ENCODE results near the gene MSI1.

Gene MSI1

DNA sequence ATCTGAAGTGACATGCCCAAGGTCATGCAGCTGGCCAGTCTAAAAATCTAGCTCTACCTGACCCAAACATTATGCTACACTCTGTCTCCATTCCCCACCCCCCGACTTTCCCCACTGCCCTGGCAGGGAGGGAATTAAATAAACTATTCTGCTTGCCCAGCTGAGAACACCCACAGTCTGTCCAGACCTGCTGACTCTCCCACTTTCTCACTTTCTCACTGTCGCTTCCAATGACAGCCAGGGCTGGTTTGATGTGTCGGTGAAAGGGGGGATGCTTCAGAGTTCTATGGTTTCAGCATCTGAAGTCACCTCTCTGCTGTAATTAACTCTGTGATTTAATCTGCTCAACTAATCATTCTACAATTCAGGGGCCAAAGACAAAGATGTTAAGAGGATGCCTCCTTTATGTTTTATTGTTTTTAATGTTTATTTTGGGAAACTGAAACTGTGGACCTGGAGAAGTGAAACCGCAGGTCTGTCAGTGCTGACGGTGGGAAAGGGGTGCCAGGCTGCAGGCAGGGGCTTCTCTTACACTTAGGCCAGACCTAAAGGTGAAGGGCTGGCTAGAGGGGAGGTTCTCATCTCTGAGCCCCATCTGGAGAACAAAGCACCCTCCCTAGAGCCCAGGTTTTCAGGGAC, 8.1 kb upstream of the MSI1 start:
- no peak for DNase-seq

DNA sequence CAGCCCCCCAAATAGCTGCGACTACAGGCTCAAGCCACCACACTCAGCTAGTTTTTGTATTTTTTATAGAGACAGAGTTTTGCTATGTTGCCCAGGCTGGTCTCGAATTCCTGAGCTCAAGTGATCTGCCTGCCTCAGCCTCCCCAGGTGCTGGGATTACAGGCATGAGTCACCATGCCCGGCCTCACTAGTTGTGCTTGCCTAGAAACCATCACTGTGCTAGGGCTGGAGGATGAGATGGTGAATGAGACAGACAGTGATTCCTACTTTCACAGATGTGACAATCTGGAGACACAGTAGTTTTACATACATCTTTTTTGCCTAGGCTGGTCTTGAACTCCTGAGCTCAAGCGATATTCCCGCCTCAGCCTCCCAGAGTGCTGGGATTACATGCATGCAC, 7.5 kb upstream of the MSI1 start:
- no peak for DNase-seq

DNA sequence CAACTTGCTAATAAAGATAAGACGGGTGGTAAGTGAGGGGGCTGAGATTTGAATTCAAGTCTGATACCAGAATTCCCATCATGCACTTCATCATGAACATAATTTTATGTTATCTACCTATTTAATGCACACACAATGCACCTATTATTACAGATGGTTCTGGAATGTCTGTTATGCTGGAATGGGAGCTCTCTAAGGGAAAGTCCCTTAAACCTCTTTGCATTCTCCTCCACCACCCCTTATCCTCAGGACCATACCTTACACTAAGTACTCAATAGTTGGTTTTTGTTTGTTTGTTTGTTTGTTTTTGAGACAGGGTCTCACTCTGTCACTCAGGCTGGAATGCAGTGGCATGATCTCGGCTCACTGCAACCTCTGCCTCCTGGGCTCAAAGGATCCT, 7.0 kb upstream of the MSI1 start:
- DNase-seq: no peak

DNA sequence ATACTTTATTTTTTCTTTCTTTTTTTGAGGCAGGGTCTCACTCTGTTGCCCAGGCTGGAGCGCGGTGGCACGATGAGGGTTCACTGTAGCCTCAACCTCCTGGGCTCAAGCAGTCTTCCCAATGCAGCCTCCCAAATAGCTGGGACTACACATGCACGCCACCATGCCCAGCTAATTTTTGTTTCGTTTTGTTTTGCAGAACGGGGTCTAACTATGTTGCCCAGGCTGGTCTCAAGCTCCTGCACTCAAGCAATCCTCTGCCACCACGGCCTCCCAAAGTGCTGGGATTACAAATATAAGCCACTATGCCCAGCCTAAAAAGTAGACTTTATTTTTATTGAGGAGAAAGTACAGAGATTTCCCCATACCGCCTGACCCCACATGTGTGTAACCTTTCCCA, 4.7 kb upstream of the MSI1 start:
- DNase-seq: no peak

DNA sequence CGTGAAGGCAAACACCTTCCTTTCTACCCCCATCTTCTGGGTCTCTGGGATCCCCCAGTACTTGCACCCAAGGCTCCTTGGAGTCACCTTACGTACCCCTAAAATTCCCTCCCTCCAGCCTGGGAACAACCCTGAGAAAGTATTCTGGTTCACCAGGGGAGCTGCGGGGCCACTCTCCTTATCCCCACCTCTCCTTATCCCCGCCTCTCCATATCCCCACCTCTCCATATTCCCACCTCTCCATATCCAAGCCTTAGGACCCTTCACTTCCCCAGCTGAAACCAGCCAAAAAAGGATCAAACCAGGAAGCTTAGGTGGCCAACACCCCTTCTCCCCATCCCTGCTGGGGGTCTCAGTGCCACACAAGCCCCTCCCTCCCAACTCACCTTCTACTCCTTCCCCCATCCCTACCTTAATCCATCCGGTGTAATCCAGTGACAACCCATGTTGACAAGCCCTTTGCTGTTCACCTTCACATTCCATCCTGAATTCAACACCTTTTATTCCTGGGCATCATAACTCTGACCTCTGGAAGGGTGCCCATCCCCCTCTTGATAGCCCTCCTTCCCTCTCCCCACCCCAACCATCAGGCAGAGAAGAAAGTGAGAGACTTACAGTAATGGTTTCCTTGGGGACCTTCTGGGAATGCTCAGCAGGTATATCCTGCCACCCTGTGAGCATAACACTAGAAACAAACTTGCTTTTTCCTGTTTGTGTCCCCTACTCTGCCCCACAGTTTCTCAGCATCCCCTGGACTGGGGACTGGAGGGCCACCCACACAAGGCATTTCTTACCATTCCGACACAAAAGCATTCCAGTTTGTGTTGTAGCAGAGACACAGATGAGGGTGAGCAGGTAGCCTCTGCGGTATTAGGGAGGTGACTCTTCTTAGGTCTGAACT, 1.6 kb upstream of the MSI1 start:
- DNase-seq: no peak

DNA sequence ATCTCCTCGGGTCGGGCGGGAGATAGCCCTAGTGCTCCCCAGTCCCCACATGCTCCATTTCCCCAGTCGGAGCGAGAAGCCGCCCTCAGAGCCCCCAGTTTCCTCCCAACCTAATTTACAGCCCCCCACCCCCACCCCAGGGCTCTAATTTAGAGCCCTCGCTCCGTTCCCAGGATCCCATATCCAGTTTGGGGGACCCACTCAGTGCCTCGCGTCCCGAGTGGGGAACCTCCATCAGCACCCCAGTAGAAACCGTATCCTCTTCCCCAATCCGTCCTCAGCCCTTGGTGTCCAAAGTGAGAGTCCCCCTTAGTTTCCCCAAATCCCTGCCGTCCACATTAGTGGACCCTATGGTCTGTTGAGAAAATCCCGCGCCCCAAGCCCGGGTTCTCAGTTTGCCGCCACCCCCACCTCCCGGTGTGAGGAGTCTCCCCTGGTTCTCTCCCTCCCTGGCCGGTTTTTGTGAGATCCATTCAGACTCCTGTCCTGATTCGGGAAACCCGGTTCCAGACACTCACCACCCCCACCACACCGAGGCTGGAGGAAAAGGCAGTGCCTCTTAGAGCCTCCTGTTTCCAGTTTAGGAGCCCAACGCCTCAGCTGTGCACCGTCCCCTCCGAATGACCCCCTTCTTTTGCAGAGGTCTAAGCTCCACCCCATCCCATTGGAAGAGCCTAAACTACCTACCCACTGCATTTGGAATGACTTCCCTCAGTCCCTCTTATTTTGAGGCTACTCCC, 809 bp upstream of the MSI1 start:
- no peak for DNase-seq

DNA sequence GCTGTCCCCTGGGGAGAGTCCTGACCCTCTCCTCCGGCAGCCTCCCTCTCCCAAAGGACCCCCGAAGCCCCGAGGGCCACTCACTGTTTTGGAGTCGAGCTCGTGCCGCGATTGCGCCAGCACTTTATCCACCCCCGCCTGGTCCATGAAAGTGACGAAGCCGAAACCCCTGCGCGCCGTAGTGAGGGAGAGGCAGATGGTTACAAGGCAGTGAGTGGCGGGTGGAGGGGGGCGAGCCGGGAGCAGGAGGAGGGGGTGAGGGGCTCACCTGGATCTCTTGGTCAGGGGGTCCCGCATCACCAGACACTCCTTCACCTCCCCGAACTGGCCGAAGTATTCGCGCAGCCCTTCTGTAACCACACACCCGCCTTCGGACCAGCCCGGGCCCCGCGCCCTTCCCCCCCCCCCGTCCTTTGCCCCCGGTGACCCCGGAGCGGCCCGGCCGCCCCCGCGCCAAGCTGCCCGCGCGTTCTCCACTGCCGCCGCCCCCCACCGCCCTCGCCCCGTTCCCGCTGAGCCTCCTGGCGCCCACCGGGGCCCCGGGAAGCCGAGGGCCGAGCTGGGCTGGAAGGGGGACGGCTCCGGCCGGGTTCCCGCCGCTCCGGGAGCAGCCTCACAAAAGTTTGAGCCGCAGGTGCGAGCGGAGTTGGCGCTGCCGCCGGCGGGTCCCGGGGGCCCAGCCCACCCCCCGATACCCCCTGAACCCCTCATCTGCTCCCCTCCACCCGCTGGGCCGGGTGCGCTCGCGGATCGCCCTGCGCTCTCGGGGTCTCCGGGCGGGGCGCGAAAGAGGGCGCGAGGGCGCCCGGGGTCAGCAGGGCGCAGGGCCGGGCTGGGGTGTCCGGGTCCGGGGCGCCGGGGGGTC, 808 bp downstream of the MSI1 start:
- no peak for DNase-seq

DNA sequence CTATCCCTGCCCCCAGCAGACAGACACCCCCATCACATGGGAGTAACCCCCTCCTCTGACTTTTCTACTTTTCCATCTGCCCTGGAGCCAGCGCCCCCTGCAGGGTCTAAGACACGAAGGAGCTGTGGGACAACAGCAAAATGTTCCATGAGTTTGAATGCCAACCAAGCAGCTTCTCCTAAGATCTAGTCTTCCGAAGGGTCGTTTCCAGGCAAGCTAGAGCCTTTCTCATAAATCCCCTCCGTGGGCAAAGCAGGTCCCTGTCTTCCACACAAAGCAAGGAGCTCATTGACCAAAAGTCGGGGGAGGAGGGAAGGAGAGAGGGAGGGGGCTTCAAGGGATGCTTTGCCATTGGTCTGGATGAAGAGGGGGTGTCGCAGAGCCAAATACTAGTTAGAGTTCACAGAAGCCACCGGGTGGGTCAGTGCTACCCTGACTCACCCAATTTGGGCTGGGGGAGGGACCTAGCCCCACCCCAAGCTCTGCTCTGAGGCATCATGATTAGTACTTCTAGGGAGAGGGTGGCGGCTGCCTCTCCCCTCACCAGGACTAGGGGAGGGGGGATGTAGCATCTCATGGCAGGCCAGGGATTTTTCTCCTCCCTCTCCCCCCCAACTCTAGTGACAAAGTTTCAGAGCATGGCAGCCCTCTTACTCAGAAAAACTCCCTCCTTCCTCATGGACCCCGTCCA, 1.6 kb downstream of the MSI1 start:
- DNase-seq: no peak

DNA sequence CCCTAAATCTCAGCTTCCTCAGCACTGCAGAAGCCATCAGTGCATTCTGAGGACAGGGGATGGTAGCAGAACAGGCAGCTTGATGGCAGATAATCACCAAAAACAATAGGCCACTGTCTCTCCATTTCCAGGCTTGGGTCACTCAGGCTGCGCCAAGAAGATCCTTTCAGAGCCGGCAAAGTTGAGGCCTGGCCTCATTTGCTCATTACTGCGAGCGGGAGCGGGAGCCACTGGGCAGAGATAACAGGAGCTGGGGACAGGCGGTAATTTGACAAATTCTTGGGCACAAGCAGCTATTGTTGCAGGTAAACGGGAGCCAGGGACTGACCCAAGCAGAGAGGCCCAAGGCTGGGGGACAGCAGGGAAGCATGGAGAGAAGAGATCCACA, 2.1 kb downstream of the MSI1 start:
- no peak for DNase-seq

DNA sequence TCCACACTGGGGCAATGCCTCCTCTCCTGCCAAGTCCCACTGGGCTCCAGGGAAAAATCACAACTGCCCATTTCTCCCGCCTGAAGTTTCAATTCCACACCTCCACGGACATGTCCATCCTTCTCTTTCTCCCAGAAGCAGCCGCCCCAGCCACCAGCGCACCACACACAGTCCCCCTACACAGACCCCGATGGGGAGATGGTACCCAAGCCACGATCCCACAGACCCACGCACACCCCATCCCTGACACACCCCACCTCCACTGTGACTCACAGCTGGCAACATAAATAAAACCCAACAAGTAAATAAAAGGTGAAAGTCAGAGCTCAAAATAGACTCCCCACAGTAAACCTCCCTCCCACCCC, 2.6 kb downstream of the MSI1 start:
- DNase-seq: no peak

DNA sequence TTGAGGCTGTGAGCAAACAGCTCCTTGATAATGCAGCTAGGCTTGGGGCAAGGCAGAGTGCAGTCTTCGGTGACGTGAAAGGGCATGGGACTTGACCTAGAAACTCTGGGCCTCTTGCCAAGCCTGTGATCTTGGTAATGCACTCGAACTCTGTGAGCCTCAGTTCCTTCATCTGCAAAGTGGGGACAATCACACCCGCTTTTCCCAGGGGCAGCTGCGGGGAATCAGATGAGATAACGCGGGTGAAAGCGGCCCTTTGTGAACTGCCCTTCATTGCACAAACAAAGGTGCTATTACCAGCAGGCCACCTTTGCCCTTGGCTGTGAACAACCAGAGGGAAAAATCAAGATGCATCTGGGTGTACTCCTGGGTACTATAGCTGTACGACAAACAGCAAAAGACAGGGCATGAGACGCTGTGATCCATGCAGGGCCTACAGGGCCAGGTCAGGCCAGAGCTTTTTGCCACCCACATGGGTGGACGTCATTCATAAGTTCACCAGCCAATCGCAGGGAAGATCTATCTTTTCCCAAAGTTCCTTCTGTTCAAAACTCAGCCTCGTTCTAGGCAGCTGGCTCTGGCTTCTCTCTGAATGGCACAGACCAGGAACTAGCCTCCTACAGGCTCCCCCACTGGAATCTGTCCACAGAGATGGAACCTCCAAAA, 3.2 kb downstream of the MSI1 start:
- DNase-seq: no peak

DNA sequence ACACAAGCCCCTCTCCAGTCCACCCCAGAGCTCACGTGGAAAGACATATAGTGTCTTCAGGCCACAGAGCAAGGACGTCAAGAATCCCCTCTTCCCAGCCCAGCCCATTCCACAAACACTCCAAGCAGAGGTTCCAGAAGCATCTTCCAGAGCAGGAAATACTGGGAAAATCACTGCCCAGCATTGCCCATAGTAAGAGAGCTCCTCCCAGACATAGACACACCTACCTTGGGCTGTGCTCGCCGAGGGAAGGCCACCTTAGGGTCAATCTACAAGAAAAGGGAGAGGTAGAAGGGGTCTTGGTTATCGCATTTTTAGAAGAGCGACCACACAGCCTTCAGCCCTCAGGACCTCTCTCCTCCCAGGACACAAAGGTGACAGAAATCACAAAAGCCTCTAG, 4.5 kb downstream of the MSI1 start:
- DNase-seq: no peak

DNA sequence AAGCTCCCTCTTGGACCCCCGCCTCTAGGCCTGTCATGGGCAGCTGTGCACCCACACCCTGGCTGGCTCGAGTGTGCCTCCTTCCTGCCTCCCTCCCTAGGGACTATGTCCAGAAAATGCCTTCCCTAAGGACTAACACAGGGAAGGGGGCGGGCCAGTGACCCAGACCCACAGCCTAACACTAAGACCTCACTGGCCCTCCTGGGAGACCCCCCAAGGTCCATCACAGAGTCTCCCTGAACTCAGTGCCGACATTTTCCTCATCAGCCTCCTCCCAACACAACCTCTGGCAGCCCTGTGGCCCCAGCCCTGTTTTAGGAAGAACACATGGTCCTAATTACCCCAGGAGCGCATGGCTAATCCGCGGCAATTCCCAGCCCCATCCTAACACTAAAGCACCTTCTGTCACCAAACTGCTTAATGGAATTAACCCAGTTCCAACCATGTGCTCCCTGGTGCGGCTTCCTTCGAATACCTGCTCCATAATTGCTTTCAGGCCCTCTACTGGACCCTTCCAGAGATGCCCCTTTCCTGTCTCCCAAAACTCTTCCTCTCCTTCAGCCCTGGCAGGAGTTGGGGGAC, 5.6 kb downstream of the MSI1 start:
- no peak for DNase-seq

DNA sequence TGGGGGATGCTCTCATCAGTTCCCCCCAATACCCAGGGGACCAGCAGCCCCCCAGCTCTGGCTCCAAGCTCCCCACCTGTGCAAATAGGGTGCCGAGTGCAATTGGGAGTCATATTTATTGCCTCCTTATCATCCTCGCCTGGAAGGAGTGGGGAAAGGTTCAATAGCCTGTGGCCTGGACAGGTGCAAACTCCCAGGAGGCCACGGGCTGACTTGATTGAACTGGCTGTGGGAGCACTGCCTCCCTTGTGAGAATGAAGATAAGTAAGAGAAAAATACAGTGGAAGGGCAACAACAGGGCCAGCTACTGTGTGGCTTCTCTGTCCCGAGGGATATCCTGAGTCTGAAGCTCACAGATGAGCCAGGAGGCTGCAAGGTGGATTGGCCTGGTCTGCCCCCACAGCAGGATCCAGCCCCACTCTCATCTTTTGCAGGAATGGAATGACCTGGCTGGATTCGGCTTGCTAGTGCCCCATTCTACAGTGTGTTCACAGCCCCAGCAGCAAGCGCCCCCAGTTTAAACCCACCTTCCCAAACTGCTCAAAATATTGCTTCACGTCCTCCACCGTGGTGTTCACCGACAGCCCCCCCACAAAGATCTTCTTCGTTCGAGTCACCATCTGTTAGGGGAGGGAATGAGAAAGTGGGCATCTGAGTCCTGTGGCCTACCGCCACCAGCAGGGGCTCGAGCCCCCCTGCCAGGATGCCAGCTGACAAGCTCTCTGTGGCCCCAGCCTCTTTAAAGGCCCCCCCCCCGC, 6.3 kb downstream of the MSI1 start:
- no peak for DNase-seq

DNA sequence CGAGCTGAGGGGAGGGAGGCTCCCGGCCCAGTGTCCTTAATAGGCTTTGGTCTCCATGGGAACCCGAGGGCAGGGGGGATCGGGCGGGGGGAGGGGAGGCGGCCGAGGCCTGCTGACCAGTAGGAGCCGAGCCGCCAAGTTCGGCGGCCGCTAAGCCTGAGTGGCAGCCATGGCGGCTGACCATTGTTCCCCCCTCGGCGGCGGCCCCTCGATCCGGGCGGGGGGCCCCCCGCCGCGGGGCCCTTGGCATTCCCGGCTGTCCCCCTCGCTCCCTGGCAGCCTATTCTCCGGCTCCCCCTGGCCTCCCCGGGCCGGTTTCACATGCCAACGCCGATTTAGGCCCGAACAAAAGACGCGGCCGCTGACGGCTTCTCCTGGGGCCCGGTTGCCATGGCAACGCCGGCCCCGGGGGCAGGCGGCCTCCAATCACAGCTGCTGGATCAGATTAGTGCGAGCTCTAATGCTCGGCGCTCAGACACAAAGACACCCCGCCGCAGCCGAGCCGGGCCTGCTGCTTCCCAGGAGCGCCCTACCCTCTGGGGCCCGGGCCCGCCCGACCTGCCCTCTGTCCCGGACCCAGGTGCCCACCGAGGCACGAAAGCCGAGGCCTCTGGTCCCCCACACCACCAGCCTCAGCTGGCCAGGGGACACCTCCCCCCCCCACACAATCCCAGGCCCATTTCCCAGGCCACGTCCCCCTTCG, 7.3 kb downstream of the MSI1 start:
- no peak for DNase-seq

DNA sequence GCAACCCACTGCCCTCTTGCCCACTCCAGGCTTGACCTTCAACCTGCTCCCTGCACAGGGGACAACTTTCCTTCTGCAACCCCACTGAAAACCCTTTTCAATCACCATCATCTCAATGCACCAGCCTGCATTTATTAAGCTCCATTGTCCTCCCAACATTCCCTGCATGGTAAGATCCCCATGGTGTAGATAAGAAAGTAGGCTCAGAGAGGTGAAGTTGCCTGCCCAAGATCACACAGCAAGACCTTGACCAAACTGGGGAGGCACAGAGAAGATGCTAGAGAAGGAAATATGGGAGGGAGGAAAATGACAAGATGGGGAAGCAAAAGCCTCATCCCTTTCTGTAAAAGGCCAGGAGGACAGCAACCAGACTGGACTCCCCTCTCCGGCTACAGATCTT, 9.8 kb downstream of the MSI1 start:
- no peak for DNase-seq

DNA sequence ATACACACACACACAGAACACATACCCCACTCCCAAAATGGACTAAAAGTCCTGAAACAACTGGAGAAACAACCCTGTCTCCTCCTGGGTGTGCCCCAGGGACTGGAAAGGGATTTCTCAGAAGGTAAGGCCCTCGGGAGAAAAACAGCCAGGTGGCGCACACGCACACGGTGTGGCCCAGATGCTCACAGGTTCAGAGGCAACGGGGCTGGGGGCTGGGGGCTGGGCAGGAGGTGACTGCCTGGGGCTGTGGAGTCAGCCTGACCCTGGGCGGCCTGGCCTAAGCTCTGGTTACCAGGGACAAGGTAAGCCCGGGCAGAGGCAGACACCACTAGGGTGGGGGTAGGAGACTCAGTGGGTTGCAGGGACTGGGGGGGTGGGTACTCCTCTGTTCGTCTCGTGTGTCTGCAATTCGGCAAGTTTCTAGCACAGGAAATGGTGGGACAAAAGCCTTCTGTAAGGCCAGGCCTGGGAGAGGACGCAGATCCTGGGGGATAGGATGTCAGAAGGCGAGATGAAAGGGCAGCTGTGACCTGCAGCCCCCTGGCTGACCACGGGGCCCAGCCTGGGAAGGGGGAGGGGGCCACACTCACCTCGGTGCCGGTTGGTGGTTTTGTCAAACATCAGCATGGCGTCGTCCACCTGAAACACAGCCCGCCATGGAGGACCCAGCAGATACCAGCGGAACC, 10.4 kb downstream of the MSI1 start:
- DNase-seq: no peak

DNA sequence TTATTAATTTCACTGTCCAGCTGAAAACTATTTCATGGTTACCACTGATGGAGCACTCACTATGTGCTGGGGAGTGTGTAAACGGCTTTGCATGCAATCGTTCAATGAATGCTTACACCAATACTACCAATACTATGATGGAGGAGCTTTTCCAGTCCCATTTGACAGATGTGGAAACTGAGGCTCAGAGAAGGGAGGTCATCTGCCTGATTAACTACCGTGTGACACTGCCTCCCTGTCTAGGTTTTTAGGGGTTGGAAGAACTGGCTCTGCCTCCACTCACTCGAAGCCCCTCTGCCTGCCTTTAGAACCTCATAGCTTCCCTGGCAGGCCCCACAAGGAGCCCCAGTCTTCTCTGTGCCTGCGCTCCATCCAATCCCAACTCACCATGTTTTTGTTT, 11.9 kb downstream of the MSI1 start:
- DNase-seq: no peak

DNA sequence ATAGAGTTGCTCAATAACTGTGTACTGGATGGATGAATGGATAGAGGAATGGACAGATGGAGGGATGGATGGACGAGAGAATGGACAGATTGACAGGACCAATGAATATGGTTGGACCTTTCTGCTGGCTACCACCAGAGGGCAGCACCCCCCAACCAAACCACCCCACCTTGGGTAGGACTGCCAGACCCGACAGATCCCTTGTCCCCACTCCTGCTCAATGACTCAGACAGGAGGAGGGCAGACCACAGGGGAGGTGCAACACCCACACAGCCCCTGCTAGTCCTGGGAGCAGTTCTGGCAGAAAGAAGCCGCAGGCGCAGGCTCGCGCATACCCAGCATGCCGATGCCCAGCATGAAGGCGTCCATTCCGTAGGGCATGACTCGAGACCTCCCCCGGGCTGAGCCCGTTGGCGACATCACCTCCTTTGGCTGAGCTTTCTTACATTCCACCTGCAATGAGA, 12.4 kb downstream of the MSI1 start:
- DNase-seq: peak; percentile 64

All from T-helper 9 cell (primary cell).